NCI-H345 (cell line): Measurements from ENCODE around the gene TMEM178B.
"Not testable (repeated sequence)": the region's sequence is repeated elsewhere in the genome, so short reads cannot be mapped to it uniquely, and the experiment has no call there.

Experiments
- DNase-seq: peaks from one replicate; lab custom pipeline; 2025; lab: John Stamatoyannopoulos, UW

The TMEM178B gene

DNA sequence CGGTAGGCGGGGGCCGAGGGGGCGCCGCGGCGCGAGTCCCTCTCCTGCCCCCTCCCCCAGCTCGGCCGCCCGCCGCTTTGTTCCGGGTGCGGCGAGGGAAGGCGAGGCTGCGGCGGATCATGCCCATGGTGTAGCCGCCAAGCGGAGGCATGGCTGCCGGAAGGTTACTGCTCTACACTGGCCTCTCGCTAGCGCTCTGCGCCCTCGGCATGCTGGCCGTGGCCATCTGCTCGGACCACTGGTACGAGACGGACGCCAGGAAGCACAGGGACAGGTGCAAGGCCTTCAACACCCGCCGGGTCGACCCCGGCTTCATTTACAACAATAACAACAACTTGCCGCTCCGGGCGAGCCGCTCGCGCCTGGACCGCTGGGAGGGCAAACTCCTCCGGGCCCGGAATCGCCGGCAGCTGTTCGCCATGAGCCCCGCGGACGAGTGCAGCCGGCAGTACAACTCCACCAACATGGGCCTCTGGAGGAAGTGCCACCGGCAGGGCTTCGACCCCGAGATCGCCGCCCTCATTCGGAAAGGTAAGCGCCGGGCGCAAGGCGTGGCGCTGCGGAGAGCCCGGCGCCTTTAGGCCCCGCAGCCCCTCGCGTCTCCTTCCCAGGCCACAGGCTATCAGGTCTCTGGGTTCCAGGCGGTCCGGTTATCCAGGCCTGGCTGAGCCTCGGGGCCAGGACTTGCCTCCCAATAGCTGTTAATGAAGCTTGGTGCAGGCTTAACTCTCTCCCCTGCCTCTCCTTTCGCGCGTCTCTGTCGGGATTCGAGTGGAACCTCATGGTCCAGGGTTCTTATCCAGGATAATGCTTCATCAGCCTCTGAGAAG is 513 bp downstream of the TMEM178B start:
- peak; percentile 49 for DNase-seq

DNA sequence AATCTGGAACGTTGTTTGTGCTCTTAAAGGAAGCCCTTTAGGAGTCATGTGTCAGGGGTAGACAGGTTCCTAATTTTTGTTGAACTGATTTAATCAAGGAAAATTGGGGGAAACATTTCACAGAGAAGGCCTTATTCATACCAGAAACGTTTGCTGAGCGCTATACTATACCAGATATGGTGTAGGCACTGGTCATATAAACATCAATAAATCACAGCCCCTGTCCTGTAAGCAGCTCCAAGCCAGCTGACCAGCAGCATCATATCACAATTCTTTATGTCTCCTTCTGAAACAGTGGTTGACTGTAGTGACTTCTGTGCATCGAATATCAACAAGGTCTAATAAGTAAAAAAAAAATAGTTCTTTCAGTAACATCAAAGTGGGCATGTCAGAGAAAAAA is 1.1 kb downstream of the TMEM178B start:
- no peak for DNase-seq

DNA sequence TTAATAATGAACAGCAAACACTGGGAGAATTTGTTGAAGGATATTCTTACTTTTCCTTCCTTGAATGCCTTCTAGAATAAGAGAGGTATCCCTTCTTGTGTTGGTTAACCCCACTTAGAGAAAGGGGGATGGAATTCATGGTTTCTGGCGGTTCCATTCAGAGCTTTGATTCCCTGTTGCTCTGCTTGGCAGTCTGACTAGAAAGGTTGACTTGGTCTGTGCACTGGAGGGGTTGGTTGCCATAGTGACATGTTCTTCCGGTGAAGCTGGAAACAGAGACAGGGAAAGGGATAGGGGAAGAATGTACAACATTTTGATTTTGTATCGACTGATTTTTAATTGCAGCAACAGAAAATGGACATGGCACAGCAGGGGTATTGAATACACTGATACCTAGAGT is 2.5 kb downstream of the TMEM178B start:
- peak; percentile 87 for DNase-seq

DNA sequence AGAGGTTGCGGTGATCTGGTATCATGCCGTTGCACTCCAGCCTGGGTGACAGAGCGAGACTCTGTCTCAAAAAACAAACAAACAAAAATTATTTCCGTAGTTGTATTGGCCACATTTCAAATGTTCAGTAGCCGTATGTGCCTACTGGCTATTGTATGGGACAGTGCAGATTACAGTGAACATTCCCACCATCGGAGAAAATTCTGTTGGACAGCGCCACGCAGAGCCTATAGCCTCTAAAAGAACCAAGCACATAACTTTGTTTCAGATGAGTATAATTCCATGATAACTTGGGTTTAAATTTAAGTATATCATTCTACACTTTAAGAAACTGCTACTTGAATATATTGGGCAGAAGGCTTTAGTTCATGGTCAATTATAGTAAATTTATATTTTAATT is 5.4 kb downstream of the TMEM178B start:
- no peak for DNase-seq

DNA sequence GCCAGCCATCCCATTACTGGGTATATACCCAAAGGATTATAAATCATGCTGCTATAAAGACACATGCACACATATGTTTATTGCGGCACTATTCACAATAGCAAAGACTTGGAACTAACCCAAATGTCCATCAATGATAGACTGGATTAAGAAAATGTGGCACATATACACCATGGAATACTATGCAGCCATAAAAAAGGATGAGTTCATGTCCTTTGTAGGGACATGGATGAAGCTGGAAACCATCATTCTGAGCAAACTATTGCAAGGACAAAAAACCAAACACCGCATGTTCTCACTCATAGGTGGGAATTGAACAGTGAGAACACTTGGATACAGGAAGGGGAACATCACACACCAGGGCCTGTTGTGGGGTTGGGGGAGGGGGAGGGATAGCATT is 15.6 kb downstream of the TMEM178B start:
- not testable (repeated sequence) for DNase-seq

DNA sequence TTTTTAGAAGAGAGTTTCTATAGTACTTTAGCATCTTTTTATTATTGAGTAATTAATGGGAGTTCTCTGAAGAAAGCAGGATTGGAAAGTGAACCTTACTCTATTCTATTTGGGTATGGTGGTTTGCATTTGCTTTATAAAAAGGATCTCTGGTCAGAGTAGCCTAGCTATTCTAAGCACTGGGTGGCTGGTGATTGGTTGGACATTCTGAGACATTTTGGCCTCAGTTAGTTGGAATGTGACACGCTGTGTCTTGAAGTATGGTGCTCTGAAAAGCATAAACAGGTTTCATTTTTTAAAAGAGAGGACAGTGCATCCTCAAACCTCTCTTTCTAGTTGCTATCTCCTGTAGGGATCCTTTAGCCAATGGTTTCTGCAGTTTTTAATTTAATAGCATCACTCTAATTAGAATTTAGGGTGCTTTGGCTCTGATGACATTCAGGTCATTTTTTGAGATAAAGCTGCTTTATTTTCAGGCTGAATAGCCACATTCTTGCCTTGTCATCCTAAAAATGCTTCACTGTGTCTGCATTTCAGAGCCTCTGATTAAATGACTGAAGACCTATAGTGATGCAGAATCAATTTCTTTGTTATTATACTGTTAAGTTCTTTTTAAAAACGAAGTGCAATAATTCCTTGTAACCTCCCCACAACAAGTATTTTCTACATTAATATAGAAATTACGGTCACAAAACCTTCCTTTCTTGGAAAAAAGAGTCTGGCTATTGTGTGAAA is 20.6 kb downstream of the TMEM178B start:
- no peak for DNase-seq

DNA sequence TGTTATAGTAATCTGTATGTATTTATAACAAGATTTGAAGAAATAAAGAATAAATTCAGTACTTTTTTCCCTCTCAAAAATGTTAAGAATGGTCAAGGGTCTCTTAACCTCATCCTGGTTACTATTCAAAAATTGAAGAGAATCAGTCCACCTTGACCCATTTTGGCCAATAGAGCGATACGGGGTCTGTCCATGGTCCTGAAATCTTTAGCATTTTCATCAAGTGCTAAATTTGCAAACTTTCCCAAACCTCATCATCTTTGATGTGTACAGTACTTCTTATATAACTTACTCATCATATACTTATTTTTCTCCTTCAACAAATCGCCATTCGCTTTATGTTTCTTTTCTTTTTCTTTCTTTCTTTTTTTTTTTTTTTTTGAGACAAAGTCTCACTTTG is 23.6 kb downstream of the TMEM178B start:
- DNase-seq: no peak

DNA sequence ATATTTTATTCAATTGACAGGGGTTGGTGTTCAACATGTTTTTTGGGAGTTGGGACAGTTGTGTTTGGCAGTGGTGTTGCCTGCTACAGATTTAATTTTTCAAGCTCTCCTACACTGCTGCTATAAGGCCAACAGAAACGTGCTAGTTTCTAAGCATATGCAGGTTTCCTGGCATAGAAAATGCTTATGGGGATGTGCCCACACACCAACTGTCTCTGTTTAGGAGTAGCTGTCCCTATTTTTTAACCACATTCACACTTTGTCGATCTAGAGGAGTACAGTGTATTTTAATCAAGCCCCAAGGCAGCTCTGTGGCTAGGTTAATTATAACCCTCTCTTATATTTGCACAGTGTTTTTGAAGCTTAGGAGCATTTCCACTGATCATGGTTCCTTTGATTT is 28.6 kb downstream of the TMEM178B start:
- DNase-seq: no peak

DNA sequence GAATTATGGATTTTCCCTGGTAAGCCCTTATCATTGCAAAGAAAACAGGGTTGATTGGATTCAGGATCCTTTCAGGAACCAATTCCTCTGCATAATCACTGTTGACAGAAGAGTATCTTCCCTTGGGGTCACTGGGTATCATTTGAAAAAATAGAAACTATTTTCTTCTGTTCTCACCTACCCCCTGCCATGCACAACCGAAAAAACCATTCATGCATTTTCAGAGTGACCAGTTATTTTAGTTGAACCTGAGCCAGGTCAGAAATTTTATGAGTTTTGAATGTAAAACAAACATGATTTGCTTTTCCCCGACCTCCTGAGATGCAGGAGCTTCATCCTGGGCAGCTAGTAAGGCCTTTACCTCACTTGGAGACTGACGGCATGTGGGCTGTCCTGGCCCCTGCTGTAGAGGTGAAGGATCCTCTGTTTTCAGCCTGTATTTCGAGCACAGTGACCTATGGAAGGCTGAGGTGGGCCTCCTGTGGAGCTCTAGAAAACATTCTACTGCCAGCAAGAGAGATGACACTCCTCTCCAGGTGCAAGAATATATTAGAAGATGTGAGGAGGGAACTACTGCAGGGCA is 30.1 kb downstream of the TMEM178B start:
- no peak for DNase-seq

DNA sequence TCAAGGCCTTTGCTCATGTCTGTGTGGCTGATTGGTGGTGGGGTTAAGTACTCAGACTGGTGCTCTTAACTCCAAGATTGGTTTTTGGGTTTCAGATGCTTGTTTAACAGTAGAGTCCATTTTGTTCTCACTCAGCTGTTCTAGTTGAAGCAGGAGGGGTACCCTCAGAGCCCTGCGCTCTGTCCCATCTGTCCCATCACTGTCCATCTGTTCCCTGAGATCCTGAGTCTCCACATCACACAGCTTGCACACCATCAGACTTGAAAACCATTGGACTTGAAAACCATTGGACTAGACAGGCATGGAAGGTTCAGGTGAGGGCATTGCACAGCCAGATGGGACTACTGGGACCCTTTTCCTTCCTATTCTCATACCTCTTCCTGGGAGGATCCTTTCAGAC is 39.3 kb downstream of the TMEM178B start:
- no peak for DNase-seq

DNA sequence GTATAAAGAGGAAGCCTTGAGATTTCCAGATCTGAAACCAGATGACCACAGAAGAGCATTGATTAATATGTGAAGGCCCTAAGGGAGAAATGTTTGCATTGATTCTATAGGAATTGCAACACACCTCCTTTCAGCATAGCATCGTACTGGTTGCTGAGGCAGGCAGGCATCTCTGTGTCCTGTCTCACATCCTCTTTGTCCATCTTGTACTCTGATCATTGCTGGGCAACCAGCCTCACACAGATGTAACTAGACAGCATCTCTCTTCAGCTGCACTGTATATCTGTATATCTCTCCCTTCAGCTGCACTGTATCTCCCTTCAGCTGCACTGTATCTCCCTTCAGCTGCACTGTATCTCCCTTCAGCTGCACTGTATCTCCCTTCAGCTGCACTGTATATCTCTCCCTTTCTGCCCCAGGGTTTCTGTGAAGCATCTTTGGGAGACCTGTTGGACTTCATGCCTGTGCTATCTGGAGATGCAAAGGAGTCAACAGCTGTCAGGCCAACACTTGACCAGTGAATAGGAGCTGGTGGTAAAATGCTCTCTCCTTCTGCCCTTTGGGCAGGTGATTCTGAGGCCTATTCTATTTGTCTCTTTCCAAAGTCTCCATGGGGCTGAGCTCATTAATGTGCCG is 40.3 kb downstream of the TMEM178B start:
- no peak for DNase-seq

DNA sequence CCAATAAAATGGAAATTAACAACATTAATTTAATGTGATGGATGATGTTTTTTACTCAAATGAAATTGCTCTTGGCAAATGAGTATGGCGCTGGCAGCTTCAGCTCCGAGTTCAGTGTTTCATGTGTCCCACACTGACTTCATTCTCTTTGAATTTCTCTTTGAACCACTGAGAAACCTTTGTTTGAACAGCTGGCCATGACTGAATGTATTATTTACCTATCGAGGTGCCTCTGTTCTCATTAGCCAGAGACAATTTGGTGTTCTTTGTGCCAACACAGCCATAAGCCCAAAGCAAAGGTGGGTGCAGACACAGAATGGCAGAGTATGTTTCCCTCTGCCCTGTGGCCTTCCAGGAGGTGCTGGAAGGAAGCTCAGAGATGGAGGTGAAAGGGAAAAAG is 42.1 kb downstream of the TMEM178B start:
- peak; percentile 95 for DNase-seq

DNA sequence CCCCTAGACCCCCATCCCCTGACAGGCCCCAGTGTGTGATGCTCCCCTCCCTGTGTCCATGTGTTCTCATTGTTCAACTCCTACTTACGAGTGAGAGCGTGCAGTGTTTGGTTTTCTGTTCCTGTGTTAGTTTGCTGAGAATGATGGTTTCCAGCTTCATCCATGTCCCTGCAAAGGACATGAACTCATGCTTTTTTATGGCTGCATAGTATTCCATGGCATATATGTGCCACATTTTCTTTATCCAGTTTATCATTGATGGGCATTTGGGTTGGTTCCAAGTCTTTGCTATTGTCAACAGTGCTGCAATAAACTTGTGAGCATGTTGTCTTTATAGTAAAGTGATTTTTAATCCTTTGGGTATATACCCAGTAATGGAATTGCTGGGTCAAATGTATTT is 42.8 kb downstream of the TMEM178B start:
- not testable (repeated sequence) for DNase-seq

DNA sequence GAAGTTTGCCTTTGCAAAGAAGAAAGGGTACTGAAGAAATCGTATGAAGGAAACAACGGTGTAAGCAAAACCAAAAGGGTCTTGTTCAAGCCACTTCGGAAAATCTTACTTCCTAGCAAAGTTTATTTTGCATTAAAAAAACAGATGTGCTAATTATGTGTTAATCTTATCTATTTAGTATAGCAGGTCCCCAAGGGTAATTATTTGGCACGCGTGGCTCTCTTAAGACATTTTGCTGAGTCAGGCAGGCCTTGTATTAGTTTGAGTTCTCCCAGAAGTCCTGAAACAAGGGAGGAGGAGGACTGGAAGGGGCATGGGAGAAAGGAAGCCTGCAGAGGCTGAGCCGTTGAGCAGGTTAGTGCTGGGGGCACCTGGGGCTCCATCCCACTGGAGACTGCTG is 44.9 kb downstream of the TMEM178B start:
- DNase-seq: no peak

DNA sequence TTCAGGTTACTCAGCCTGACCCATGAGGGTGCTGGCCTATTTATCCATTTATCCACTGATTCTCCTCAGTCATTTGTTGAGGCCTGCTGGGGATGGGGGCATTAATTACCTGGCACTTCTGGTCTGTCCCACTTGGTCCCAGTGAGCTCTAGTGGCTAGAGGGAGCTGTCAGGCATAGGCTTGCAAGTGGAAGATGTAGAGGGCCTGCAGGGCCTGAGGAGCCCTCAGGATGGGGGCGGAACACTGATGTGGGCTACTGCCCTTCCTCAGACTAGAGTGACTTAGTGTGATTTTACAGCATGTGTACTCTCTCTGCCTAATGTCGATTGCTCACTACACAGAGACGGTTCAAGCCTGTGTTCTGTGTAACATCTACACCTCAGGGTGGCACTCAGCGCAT is 45.3 kb downstream of the TMEM178B start:
- no peak for DNase-seq

DNA sequence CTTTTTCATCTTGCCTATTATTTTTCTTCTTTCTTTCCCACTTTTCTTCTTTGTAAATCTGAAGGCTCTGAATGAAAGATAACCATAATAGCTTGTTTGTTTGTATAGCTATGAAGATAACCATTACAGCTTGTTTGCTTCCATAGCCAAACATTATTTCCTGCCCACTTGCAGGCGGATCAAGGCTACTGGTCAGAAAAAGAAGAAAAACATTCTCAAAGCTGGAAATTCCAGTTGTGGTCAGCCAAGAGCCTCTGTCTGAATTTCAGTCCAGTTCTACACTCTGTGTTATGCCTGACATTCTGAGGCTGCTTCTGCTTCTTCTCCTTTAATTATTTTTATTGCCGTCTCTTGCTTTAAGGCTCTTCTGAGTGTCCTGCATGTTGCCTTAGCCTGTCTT is 48.9 kb downstream of the TMEM178B start:
- DNase-seq: no peak

DNA sequence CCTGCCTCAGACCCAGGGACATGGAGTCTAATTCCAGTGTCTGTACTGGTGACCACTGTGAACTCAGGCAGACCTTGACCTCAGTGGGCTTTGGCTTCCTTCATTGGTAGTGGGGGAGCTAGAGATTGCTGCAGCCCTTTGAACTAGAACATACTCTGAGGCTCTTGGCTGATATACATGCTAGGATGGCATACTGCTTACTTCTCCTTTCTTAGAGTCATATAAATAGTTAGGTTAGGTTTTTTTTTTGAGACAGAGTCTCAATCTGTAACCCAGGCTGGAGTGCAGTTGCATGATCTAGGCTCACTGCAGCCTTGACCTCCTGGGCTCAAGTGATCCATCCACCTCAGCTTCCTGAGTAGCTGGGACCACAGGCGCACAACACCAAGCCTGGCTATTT is 49.7 kb downstream of the TMEM178B start:
- no peak for DNase-seq

DNA sequence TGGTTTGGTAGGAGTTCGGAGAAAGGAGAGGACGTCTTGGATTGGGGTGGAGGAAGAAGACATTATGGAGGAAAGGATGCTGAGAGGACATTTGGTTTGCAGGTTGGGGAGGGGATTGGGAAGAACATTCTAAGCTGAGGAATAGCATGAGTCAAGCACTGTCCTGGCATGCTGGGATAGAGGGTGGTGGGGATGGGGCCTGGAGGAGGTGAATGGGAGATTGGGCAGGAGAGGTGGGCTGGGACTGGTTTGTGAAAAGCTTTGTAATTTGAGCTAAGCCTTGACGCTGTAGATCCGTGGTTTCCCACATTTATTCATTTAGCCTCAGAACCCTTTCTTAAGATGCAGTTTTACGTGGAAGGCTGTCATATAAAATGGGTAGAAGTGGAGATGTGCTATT is 52.2 kb downstream of the TMEM178B start:
- no peak for DNase-seq

DNA sequence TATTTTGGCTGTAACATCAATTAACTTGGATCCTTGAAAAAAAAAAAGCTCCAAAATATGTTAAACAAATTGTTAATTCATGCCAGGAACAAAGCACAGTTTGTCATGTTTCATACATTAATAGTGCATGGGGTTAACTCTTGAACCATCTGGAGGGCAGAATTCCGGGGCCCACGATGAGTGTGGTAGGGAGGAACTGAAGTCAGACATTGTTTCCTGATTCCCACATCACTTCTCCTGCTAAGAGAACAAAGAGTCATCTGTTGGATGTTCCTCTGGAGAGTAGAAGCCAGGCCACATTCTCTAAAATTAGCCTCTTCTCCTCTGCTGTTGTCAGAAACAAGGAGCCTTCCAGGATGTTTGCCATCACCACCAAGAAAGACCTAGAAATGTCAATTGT is 54.6 kb downstream of the TMEM178B start:
- DNase-seq: no peak

DNA sequence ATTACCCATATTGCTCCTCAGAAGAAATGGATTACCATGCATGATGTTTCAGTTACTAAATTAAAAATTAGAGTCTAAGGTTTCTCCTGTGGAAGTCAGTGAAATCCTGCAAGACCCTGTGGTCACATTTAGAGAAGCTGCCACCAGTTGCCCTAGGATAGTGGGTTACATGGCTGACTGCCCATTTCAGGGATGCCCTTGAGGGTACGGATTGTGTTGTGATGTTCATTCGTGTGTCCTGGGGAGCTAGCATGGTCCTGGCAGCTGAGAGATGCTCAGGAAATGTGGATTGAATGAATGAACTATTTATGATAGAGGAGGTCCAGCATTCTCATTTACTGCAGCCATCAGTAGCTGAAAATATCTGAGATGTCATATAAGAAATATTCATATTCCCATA is 55.1 kb downstream of the TMEM178B start:
- no peak for DNase-seq

DNA sequence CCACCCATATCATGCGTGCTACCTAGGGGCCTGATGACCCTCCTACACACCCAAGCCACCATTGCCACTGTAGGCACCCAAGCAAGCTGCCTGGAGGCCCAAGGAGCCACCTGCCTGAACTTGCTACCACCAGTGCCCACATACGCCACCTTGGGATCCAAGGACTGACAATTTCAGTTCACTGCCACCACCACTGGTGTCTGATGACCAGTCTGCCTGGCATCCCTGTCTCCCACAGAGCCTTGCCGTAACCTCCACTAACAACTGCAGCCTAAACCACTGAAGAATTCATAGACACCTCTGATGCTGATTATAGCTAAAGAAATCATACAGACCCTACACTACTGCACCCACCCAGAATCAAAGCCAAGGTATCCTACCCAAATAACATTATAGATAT is 58.8 kb downstream of the TMEM178B start:
- DNase-seq: no peak

DNA sequence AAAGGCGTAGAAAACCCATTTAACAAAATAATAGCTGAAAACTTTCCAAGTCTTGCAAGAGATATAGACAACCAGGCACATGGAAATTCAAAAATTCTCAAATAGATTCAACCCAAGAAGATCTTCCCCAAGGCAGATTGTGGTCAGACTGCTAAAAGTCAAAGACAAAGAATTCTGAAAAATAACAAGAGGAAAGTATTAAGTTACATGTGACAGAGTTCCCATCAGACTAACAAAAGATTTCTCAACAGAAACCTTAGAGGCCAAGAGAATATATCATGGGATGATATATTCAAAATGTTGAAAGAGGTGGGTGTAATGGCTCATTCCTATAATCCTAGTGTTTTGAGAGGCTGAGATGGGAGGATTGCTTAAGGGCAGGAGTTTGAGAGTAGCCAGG is 59.8 kb downstream of the TMEM178B start:
- DNase-seq: no peak

DNA sequence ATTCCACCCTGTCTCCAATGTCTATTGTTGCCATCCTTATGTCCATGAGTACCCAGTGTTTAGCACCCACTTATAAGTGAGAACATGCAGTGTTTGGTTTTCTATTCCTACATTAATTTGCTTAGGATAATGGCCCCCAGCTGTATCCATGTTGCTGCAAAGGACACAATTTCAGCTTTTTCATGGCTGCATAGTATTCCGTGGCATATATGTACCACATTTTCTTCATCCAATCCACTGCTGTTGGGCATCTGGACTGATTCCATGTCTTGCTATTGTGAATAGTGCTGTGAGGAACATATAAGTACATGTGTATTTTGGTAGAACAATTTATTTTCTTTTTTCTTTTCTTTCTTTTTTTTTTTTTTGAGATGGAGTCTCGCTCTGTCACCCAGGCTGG is 68.2 kb downstream of the TMEM178B start:
- DNase-seq: no peak
